Endothelial cell of umbilical vein (primary cell): ENCODE data around the gene RUNX2. TPM values are rescaled to one million over a fixed set of nuclear protein-coding genes. Genes with fewer than 3 reads are reported as not detected.

ENCODE experiments used
- BruUV-seq: library from RNA; stranded (reverse); fragments of 400-500 nt; replicated peaks from 2 replicates; lab custom pipeline; 2021; lab: Mats Ljungman, UMichigan
- CTCF ChIA-PET: fragments of 300-600, 350-600 bp; sonication (Branson Sonifier 250); formaldehyde crosslinking; loops from one replicate; lab custom pipeline; 2021; ENCODE audit warnings: antibody characterized with exemption, inconsistent platforms; lab: Charles Lee
- POLR2A ChIA-PET: fragments of 300-600, 350-600 bp; sonication (Branson Sonifier 250); formaldehyde crosslinking; loops from one replicate; lab custom pipeline; 2021; ENCODE audit warnings: antibody characterized with exemption, inconsistent platforms; lab: Charles Lee
- DNase-seq: peaks from one replicate; pipeline ENCODE4 v3.0.0-alpha.2; 2011; ENCODE audit warnings: low read depth, low spot score
- FAIRE-seq: peaks from 2 replicates; lab custom pipeline; 2011; peaks lifted over from hg19 to GRCh38; lab: Jason Lieb, UNC
- H2AFZ ChIP-seq: 2 replicates; pipeline ENCODE4 v1.6.0; 2012; ENCODE audit warnings: low read depth, low read length, control low read depth, inconsistent platforms
- H3K27ac ChIP-seq: 2 replicates; pipeline ENCODE4 v1.5.1; 2011; ENCODE audit warnings: low read depth, mild to moderate bottlenecking, control low read depth, low read length, moderate library complexity; ENCODE audit not compliant: insufficient read depth
- H3K27me3 ChIP-seq, 2 experiments: 2 replicates each; pipeline versions ENCODE4 v1.6.0 to v1.6.1; 2011; ENCODE audit warnings: low read length in 2 of 2, mixed read lengths in 1 of 2; ENCODE audit not compliant: control insufficient read depth in 2 of 2, insufficient read depth in 2 of 2
- H3K36me3 ChIP-seq, 2 experiments: 2 replicates in 1 of 2; 3 replicates in 1 of 2; pipeline ENCODE4 v1.5.1; 2011; ENCODE audit warnings: low read length in 2 of 2, mild to moderate bottlenecking in 1 of 2, moderate library complexity in 1 of 2; ENCODE audit not compliant: control insufficient read depth in 2 of 2, insufficient read depth in 2 of 2; ENCODE audit errors: extremely low read depth in 1 of 2
- H3K4me1 ChIP-seq: 3 replicates; pipeline ENCODE4 v1.5.1; 2011; ENCODE audit warnings: mild to moderate bottlenecking, low read length; ENCODE audit not compliant: control insufficient read depth, insufficient read depth; ENCODE audit errors: extremely low read depth
- H3K4me2 ChIP-seq: 2 replicates; pipeline ENCODE4 v1.6.1; 2011; ENCODE audit warnings: low read length, control low read depth, mixed read lengths; ENCODE audit not compliant: insufficient read depth
- H3K4me3 ChIP-seq, 3 experiments: fragments of 200-600 bp in 1 of 3; sonication (generic), shearing (Covaris generic) in 1 of 3; replicated peaks in 1 of 3; 2 replicates each; pipeline ENCODE4 v1.5.1; 2011 to 2016; ENCODE audit warnings: control low read depth in 3 of 3, low read length in 3 of 3, mild to moderate bottlenecking in 2 of 3, inconsistent platforms in 1 of 3, low read depth in 1 of 3, moderate library complexity in 1 of 3; ENCODE audit not compliant: insufficient read depth in 1 of 3
- H3K79me2 ChIP-seq: 2 replicates; pipeline ENCODE4 v1.6.0; 2012; ENCODE audit warnings: low read length, inconsistent platforms; ENCODE audit not compliant: control insufficient read depth, insufficient read depth
- H3K9ac ChIP-seq: replicated peaks from 2 replicates; pipeline ENCODE3; 2011; ENCODE audit warnings: low read length, control low read depth; ENCODE audit not compliant: insufficient read depth; ENCODE audit errors: extremely low read depth
- H3K9me1 ChIP-seq: replicated peaks from 3 replicates; pipeline ENCODE4 v1.6.0; 2011; ENCODE audit warnings: mild to moderate bottlenecking, low read length; ENCODE audit not compliant: control insufficient read depth, insufficient read depth; ENCODE audit errors: extremely low read depth
- H3K9me3 ChIP-seq: replicated peaks from 2 replicates; pipeline ENCODE4 v1.5.1; 2012; ENCODE audit warnings: low read length, inconsistent platforms; ENCODE audit not compliant: control insufficient read depth, insufficient read depth
- H4K20me1 ChIP-seq: replicated peaks from 2 replicates; pipeline ENCODE3; 2011; ENCODE audit warnings: mild to moderate bottlenecking, low read length; ENCODE audit not compliant: control insufficient read depth, insufficient read depth; ENCODE audit errors: extremely low read depth
- EZH2 ChIP-seq: IDR thresholded peaks from 2 replicates; pipeline ENCODE4 v1.6.1; 2012; ENCODE audit warnings: borderline replicate concordance, low read depth, mild to moderate bottlenecking, moderate library complexity, low read length, inconsistent platforms; ENCODE audit not compliant: severe bottlenecking
- FOS ChIP-seq: IDR thresholded peaks from 2 replicates; pipeline ENCODE4 v1.6.1; 2011; ENCODE audit warnings: mild to moderate bottlenecking, low read length, moderate library complexity, borderline replicate concordance; ENCODE audit not compliant: insufficient read depth
- GATA2 ChIP-seq: IDR thresholded peaks from 2 replicates; pipeline ENCODE4 v1.7.0; 2011; ENCODE audit warnings: low read depth, mild to moderate bottlenecking, moderate library complexity, mixed read lengths, low read length; ENCODE audit not compliant: insufficient read length, insufficient read depth
- JUN ChIP-seq: IDR thresholded peaks from 2 replicates; pipeline ENCODE4 v1.6.1; 2011; ENCODE audit warnings: borderline replicate concordance, low read depth; ENCODE audit not compliant: insufficient read length, insufficient read depth
- MAX ChIP-seq: IDR thresholded peaks from 2 replicates; pipeline ENCODE4 v1.6.1; 2011; ENCODE audit not compliant: insufficient read depth, insufficient read length
- MYC ChIP-seq: IDR thresholded peaks from one replicate; pipeline ENCODE4 v1.6.1; 2011; ENCODE audit warnings: mild to moderate bottlenecking, low read depth, low read length
- POLR2A ChIP-seq: IDR thresholded peaks from 2 replicates; pipeline ENCODE4 v1.6.1; 2012; ENCODE audit warnings: low read depth, mild to moderate bottlenecking, control low read depth, low read length
- POLR2AphosphoS5 ChIP-seq: IDR thresholded peaks from 2 replicates; pipeline ENCODE4 v1.6.1; 2012; ENCODE audit warnings: low read depth, mild to moderate bottlenecking, control low read depth, low read length, moderate library complexity; ENCODE audit not compliant: insufficient read depth
- dilution Hi-C: fragments of 300-500 bp; cut with MboI; formaldehyde crosslinking; loops from one replicate; pipeline ENCODE4 v1.15.0; 2019; ENCODE audit warnings: low sequenced_read_pairs; ENCODE audit not compliant: extremely low pct_ligation_motif_present
- intact Hi-C: fragments of 100-400 bp; cut with micrococcal nuclease; formaldehyde crosslinking; loops from one replicate; pipeline ENCODE4 v1.10.0; 2022
- polyA plus RNA-seq, 4 experiments: library from polyadenylated mRNA; depleted of rRNA in 3 of 4; stranded (reverse) in 3 of 4; unstranded in 1 of 4; fragments of >200 nt; gene quantifications; 2 replicates each; pipeline versions ENCODE4 v1.2.1 to v1.2.3, GENCODE V29; 2011 to 2012; ENCODE audit warnings: missing spikeins in 1 of 4
- total RNA-seq: library from RNA; stranded (reverse); gene quantifications from 2 replicates; pipeline ENCODE4 v1.2.3, GENCODE V29; 2021
- TF ChIP-seq, protein P1 (sequence below), 2 donors: IDR thresholded peaks; 1 replicate in 1 of 2; 2 replicates in 1 of 2; pipeline ENCODE4 v1.5.1; 2011; ENCODE audit warnings: low read length in 2 of 2, mild to moderate bottlenecking in 2 of 2, moderate library complexity in 2 of 2, control low read depth in 1 of 2, inconsistent platforms in 1 of 2, low read depth in 1 of 2; ENCODE audit not compliant: insufficient read depth in 1 of 2; ENCODE audit errors: extremely low read depth in 1 of 2

The RUNX2 gene
- total and polyA plus RNA-seq, 2 donors (not counting 3 experiments of a cell fraction or from before 2014, with no cell fraction given): 0.06 TPM; not detected in 1

- no peak for FAIRE-seq
Observed at GRCh38 chr6:45353654-45354053, 25.5 kb downstream of the RUNX2 start.

More at GRCh38 chr6:45353654-45354053, 25.5 kb downstream of the RUNX2 start:
- ChIA-PET POLR2A (no interaction called here), CTCF (no interaction called here)
- Histone ChIP-seq H3K36me3 (no peaks in the 10 kb centered on the region), H3K9me3 (no peaks in the 10 kb centered on the region), H3K4me2 (no peak overlapping the region), H3K9me1 (no peaks in the 10 kb centered on the region), H3K9ac (no peak overlapping the region), H4K20me1 (no peaks in the 10 kb centered on the region), H3K27me3 (no peaks in the 10 kb centered on the region), H3K4me3 (no peak overlapping the region), H3K79me2 (no peaks in the 10 kb centered on the region), H3K4me1 (no peaks in the 10 kb centered on the region), H2AFZ (no peak overlapping the region), H3K27ac (no peak overlapping the region)
- intact Hi-C loops: no loop called here
- dilution Hi-C loops: no loop called here
- no peak for DNase-seq
- BruUV-seq: no TSS peak
- TF ChIP-seq MYC: no peak
- no peak for TF ChIP-seq MAX
- TF ChIP-seq GATA2: no peak
- TF ChIP-seq, protein P1, sequence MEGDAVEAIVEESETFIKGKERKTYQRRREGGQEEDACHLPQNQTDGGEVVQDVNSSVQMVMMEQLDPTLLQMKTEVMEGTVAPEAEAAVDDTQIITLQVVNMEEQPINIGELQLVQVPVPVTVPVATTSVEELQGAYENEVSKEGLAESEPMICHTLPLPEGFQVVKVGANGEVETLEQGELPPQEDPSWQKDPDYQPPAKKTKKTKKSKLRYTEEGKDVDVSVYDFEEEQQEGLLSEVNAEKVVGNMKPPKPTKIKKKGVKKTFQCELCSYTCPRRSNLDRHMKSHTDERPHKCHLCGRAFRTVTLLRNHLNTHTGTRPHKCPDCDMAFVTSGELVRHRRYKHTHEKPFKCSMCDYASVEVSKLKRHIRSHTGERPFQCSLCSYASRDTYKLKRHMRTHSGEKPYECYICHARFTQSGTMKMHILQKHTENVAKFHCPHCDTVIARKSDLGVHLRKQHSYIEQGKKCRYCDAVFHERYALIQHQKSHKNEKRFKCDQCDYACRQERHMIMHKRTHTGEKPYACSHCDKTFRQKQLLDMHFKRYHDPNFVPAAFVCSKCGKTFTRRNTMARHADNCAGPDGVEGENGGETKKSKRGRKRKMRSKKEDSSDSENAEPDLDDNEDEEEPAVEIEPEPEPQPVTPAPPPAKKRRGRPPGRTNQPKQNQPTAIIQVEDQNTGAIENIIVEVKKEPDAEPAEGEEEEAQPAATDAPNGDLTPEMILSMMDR (IDR thresholded peaks at IDR 0.05; ENCODE audit: extremely low read depth in 1 of 2, insufficient read depth in 1 of 2, low read depth in 1 of 2, low read length in 2 of 2): no peak
- TF ChIP-seq JUN: no peak
- no peak for TF ChIP-seq POLR2AphosphoS5
- TF ChIP-seq FOS: no peak
- no peak for TF ChIP-seq EZH2
- TF ChIP-seq POLR2A: no peak
